GM12878 (cell line): ENCODE data around the gene IGLL5. TPM values are rescaled to one million over a fixed set of nuclear protein-coding genes. Genes with fewer than 3 reads are reported as not detected.

Source experiments
- ATAC-seq: fragments of 200-7000 bp; cut with Tn5 transposase; 3 replicates; pipeline ENCODE4 v1.9.1; 2020; ENCODE audit warnings: mild to moderate bottlenecking, moderate library complexity
- BruUV-seq: library from RNA; stranded (reverse); fragments of 400-500 nt; replicated peaks from 2 replicates; lab custom pipeline; 2021; lab: Mats Ljungman, UMichigan
- CTCF ChIA-PET: fragments of 300-600 bp; sonication (Branson Sonifier 250); formaldehyde crosslinking; extraction: SDS; loops from one replicate; lab custom pipeline; 2021; ENCODE audit warnings: inconsistent platforms; lab: Yijun Ruan, JAX
- POLR2A ChIA-PET: fragments of 350-600 bp; formaldehyde crosslinking; extraction: SDS; loops from one replicate; lab custom pipeline; 2021; ENCODE audit warnings: inconsistent platforms; lab: Charles Lee
- RAD21 ChIA-PET: fragments of 300-600 bp; sonication (Branson Sonifier 250); formaldehyde crosslinking; loops from one replicate; lab custom pipeline; 2023; ENCODE audit warnings: antibody characterized with exemption; ENCODE audit not compliant: unreplicated experiment; lab: Charles Lee
- SMC1A ChIA-PET: fragments of 300-600 bp; sonication (Branson Sonifier 250); formaldehyde crosslinking; loops from one replicate; lab custom pipeline; 2023; ENCODE audit not compliant: unreplicated experiment, uncharacterized antibody; lab: Charles Lee
- DNase-seq: peaks from one replicate; pipeline ENCODE4 v3.0.0-alpha.2; 2011; ENCODE audit warnings: low read depth, low spot score
- FAIRE-seq: peaks from 3 replicates; lab custom pipeline; 2011; peaks lifted over from hg19 to GRCh38; lab: Jason Lieb, UNC
- H2AFZ ChIP-seq: 2 replicates; pipeline ENCODE4 v1.6.0; 2011; ENCODE audit warnings: low read depth, low read length, control low read depth; ENCODE audit not compliant: control insufficient read depth
- H3K27ac ChIP-seq: 2 replicates; pipeline ENCODE4 v1.5.1; 2011; ENCODE audit warnings: control low read depth; ENCODE audit not compliant: control insufficient read depth, insufficient read depth
- H3K27me3 ChIP-seq, 2 experiments: replicated peaks in 1 of 2; 2 replicates each; pipeline versions ENCODE4 v1.6.0 to v1.6.1; 2011; ENCODE audit warnings: low read length in 1 of 2; ENCODE audit not compliant: control insufficient read depth in 2 of 2, insufficient read depth in 2 of 2
- H3K36me3 ChIP-seq, 2 experiments: 2 replicates each; pipeline ENCODE4 v1.5.1; 2011; ENCODE audit warnings: low read length in 1 of 2; ENCODE audit not compliant: control insufficient read depth in 2 of 2, insufficient read depth in 2 of 2
- H3K4me1 ChIP-seq: 2 replicates; pipeline ENCODE4 v1.6.1; 2011; ENCODE audit warnings: mild to moderate bottlenecking, low read length, moderate library complexity, mixed read lengths; ENCODE audit not compliant: control insufficient read depth, insufficient read depth
- H3K4me2 ChIP-seq: 2 replicates; pipeline ENCODE4 v1.6.0; 2011; ENCODE audit warnings: control low read depth; ENCODE audit not compliant: control insufficient read depth, insufficient read depth
- H3K4me3 ChIP-seq: fragments of 200-600 bp; sonication (generic); 2 replicates; pipeline ENCODE4 v1.5.1; 2016
- H3K79me2 ChIP-seq: 2 replicates; pipeline ENCODE4 v1.6.0; 2011; ENCODE audit warnings: low read length; ENCODE audit not compliant: control insufficient read depth, insufficient read depth
- H3K9ac ChIP-seq: 2 replicates; pipeline ENCODE4 v1.8.0; 2011; ENCODE audit warnings: low read length, control low read depth, mixed read lengths; ENCODE audit not compliant: control insufficient read depth, insufficient read depth
- H3K9me3 ChIP-seq: replicated peaks from 3 replicates; pipeline ENCODE4 v1.5.1; 2011; ENCODE audit warnings: mild to moderate bottlenecking, low read length; ENCODE audit not compliant: control insufficient read depth, insufficient read depth
- H4K20me1 ChIP-seq: 2 replicates; pipeline ENCODE4 v1.6.0; 2011; ENCODE audit not compliant: control insufficient read depth, insufficient read depth
- ATF7 ChIP-seq: fragments of 450-650 bp; IDR thresholded peaks from 2 replicates; pipeline ENCODE4 v1.6.1; 2016; ENCODE audit warnings: low read depth, mild to moderate bottlenecking
- CREM ChIP-seq: IDR thresholded peaks from 2 replicates; pipeline ENCODE4 v1.6.1; 2014; ENCODE audit warnings: antibody characterized with exemption, low read depth
- E2F4 ChIP-seq: IDR thresholded peaks from 2 replicates; pipeline ENCODE4 v1.6.1; 2012; ENCODE audit warnings: low read depth, low read length, improper control_type of control experiment
- ESRRA ChIP-seq: IDR thresholded peaks from 2 replicates; pipeline ENCODE4 v1.6.1; 2012; ENCODE audit warnings: mild to moderate bottlenecking, low read length, improper control_type of control experiment
- GABPA ChIP-seq: IDR thresholded peaks from 2 replicates; pipeline ENCODE4 v1.6.1; 2014; ENCODE audit warnings: antibody characterized with exemption, low read depth, mild to moderate bottlenecking, inconsistent platforms
- USF1 ChIP-seq: IDR thresholded peaks from 2 replicates; pipeline ENCODE4 v1.6.1; 2011; ENCODE audit warnings: borderline replicate concordance, low read depth, mild to moderate bottlenecking, moderate library complexity, mixed read lengths, low read length; ENCODE audit not compliant: insufficient read depth; ENCODE audit errors: extremely low read length
- WGBS: methylation state at CpG from one replicate; pipeline ENCODE4 v1.1.6; 2016; ENCODE audit warnings: low lambda C conversion rate; ENCODE audit not compliant: insufficient replicate concordance, insufficient coverage; ENCODE audit errors: missing lambda C conversion rate; 5-methylcytosine and 5-hydroxymethylcytosine counted together
- in situ Hi-C: fragments of 300-500 bp; cut with MboI; formaldehyde crosslinking; loops from 9 replicates; pipeline ENCODE4 v1.14.3; 2018; ENCODE audit warnings: mixed read lengths
- intact Hi-C: fragments of 100-400 bp; cut with micrococcal nuclease; formaldehyde crosslinking; loops from one replicate; pipeline ENCODE4 v1.14.2; 2022; ENCODE audit not compliant: unreplicated experiment
- polyA plus RNA-seq, 11 experiments: library from polyadenylated mRNA; depleted of rRNA in 4 of 11; unstranded in 6 of 11; stranded (reverse) in 5 of 11; fragments of >200 nt; fragmentation: Nextera tagmentation in 4 of 11; fragmentation: Illumina TruSeq in 1 of 11; extraction: Ambion mirVana in 4 of 11; extraction: Trizol in 1 of 11; gene quantifications; 1 replicate in 1 of 11; 2 replicates in 10 of 11; pipeline versions ENCODE4 v1.2.1 to v1.2.3, GENCODE V29; 2011 to 2016; ENCODE audit warnings: inconsistent platforms in 2 of 11, missing spikeins in 2 of 11, low read depth in 1 of 11
- total RNA-seq, 4 experiments: library from RNA; depleted of rRNA in 3 of 4; stranded (reverse); fragments of >200 nt in 3 of 4; fragmentation: Illumina TruSeq in 1 of 4; extraction: Trizol in 1 of 4; gene quantifications; 2 replicates each; pipeline versions ENCODE4 v1.2.1 to v1.2.3, GENCODE V29; 2013 to 2021

Gene IGLL5
- total and polyA plus RNA-seq, 10 of the 15 experiments (the other 5 are each of a cell fraction or from before 2014, with no cell fraction given) = not detected

GRCh38 chr22:22857607-22858558 lies 29.7 kb upstream of the IGLL5 start:
- Histone ChIP-seq H4K20me1 (no peaks in the 10 kb centered on the region), H3K27me3 (no peaks in the 10 kb centered on the region), H3K4me1 (no peaks in the 10 kb centered on the region), H3K4me3 (no peak overlapping the region), H3K36me3 (no peaks in the 10 kb centered on the region), H2AFZ (no peak overlapping the region), H3K9me3 (no peaks in the 10 kb centered on the region), H3K27ac (no peak overlapping the region), H3K79me2 (peaks cover 4% of the 10 kb centered on the region), H3K4me2 (no peak overlapping the region), H3K9ac (no peak overlapping the region)
- BruUV-seq = no TSS peak
- in situ Hi-C loops (no loop called here), intact Hi-C loops (loop anchor here (10.0 kb wide), 1 partner anchor 287 kb away; the partner anchor contains the start of genes RAB36 and RSPH14)
- CTCF ChIA-PET = no interaction called here
- SMC1A ChIA-PET = no interaction called here
- POLR2A ChIA-PET = no interaction called here
- TF ChIP-seq E2F4 (no peak), CREM (no peak), ESRRA (no peak), GABPA (no peak), ATF7 (no peak), USF1 (no peak)
- FAIRE-seq = no peak
- RAD21 ChIA-PET = no interaction called here
- no peak for DNase-seq
- ATAC-seq = no peak
- 15% methylated on average over 8 of the region's 9 CpGs for WGBS
